Neural crest cell (in vitro differentiated cells): ENCODE data around the gene PPM1H. TPM values are rescaled to one million over a fixed set of nuclear protein-coding genes. Genes with fewer than 3 reads are reported as not detected.

Source experiments
- DNase-seq: peaks from one replicate; pipeline ENCODE4 v3.0.0; 2021; ENCODE audit warnings: low read depth, mixed read lengths, low spot score
- H3K27ac Mint-ChIP-seq: one replicate; pipeline ENCODE4 v1.8.0; 2021; ENCODE audit warnings: mild to moderate bottlenecking, mixed read lengths; ENCODE audit not compliant: unreplicated experiment
- H3K27me3 Mint-ChIP-seq: 2 replicates; pipeline ENCODE4 v1.8.0; 2021; ENCODE audit warnings: low read depth, mild to moderate bottlenecking, mixed read lengths
- H3K36me3 Mint-ChIP-seq: 2 replicates; pipeline ENCODE4 v1.8.0; 2021; ENCODE audit warnings: low read depth, mild to moderate bottlenecking, mixed read lengths
- H3K4me1 Mint-ChIP-seq: 2 replicates; pipeline ENCODE4 v1.8.0; 2021; ENCODE audit warnings: mixed read lengths
- H3K4me3 Mint-ChIP-seq: one replicate; pipeline ENCODE4 v1.8.0; 2021; ENCODE audit warnings: mild to moderate bottlenecking, mixed read lengths
- H3K9me3 Mint-ChIP-seq: 2 replicates; pipeline ENCODE4 v1.8.0; 2021; ENCODE audit warnings: mixed read lengths
- total RNA-seq: library from RNA; stranded (reverse); gene quantifications from 2 replicates; pipeline ENCODE4 v1.2.1, GENCODE V29; 2021
- TF ChIP-seq, protein P1 (sequence below): fragments of 200-600 bp; sonication (generic); conservative IDR thresholded peaks from 2 replicates; pipeline ENCODE4 v1.5.0; 2021; ENCODE audit warnings: antibody characterized with exemption, mild to moderate bottlenecking

The PPM1H gene
- total RNA-seq, 1 donor from 2014 or later: 3.5 TPM

DNA sequence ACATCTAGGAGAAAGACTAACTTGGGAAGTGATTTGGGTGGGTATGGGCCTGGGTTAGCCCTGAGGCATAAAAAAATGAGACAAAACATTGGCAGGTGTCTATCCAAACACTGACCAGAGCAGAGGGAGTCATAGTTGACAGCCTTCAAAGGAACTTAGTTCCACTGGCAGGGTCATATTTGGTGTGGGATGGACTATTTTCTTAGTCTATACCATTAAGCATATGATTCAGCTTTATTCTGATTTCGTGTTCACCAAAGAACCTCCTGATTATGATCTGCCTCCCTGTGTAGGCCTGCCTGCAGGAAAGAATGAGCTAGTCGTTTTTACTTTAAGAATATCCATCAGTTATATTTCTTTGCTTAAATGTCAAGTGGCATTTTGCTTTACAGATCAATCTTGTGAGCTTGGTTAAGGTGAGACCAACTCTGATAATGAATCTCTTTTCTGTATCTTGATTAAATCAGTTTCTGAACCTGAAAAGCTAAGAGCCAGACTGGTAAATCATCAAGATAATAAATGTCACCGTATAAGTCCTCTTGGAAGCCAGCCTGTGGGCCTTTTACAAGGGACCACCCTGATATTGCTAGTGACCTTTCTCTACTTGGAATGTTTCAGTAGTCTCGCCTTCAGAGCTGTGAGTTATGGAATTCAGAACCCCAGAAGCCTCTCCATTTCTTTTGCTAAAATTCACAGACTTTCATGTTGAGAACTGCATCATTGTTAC lies 285.4 kb downstream of the PPM1H start:
- TF ChIP-seq, protein P1, sequence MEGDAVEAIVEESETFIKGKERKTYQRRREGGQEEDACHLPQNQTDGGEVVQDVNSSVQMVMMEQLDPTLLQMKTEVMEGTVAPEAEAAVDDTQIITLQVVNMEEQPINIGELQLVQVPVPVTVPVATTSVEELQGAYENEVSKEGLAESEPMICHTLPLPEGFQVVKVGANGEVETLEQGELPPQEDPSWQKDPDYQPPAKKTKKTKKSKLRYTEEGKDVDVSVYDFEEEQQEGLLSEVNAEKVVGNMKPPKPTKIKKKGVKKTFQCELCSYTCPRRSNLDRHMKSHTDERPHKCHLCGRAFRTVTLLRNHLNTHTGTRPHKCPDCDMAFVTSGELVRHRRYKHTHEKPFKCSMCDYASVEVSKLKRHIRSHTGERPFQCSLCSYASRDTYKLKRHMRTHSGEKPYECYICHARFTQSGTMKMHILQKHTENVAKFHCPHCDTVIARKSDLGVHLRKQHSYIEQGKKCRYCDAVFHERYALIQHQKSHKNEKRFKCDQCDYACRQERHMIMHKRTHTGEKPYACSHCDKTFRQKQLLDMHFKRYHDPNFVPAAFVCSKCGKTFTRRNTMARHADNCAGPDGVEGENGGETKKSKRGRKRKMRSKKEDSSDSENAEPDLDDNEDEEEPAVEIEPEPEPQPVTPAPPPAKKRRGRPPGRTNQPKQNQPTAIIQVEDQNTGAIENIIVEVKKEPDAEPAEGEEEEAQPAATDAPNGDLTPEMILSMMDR: no peak
- H3K27ac Mint-ChIP-seq: no peak overlapping the region
- H3K27me3 Mint-ChIP-seq: no peaks in the 10 kb centered on the region
- H3K4me1 Mint-ChIP-seq: peaks cover 67% of the 10 kb centered on the region
- H3K36me3 Mint-ChIP-seq: peaks cover 3% of the 10 kb centered on the region
- H3K4me3 Mint-ChIP-seq: no peak overlapping the region
- no peak for DNase-seq
- H3K9me3 Mint-ChIP-seq: peaks cover 4% of the 10 kb centered on the region

DNA sequence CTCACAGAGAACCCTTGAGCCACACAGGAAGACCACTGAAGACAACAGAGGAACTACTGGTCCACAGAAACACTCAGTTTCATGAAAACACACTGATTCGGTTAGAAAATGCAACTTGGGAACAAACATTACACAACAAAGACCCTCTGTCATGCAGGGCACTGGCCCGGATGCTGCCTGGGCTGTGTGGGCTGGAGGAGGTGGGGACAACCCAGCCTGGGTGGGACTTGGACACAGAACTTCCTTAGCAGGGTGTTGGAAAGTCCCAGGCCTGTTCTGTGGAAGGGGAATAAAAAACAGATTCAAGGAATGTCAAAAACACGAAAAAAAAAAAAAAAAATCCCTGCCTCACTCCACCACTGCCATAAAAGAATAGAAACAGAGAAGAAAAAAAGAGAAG lies 287.4 kb downstream of the PPM1H start:
- H3K9me3 Mint-ChIP-seq: peaks cover 4% of the 10 kb centered on the region

DNA sequence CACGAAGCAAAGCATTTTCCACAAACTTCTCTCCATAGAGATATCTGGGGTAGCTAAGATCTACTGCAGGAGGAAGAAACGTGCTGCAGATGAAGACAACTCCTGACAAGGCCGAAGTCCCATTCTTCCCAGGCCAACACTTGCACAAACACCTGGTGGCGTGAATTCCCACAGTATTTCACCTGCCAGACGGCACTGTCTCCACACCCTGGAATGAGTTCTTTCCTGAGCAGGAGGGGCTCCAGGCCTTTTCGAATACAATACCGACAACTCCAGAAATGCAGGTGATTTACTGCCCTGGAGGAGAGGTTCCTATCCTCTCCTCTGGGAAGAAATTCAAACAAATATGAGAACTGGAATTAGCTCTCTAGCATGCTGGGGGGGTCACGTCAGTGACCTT lies 288.4 kb downstream of the PPM1H start:
- Mint-ChIP-seq H3K4me3 (no peak overlapping the region), H3K27ac (no peak overlapping the region), H3K27me3 (no peaks in the 10 kb centered on the region), H3K4me1 (peaks cover 52% of the 10 kb centered on the region), H3K9me3 (peaks cover 4% of the 10 kb centered on the region), H3K36me3 (peaks cover 3% of the 10 kb centered on the region)
- TF ChIP-seq, protein P1: no peak
- no peak for DNase-seq

More for the DNA sequence above, 287.4 kb downstream of the PPM1H start:
- Mint-ChIP-seq H3K36me3 (peaks cover 3% of the 10 kb centered on the region), H3K27ac (peak overlapping the region; percentile 78), H3K4me3 (no peak overlapping the region), H3K27me3 (no peaks in the 10 kb centered on the region), H3K4me1 (peaks cover 61% of the 10 kb centered on the region)
- TF ChIP-seq, protein P1: no peak
- no peak for DNase-seq

DNA sequence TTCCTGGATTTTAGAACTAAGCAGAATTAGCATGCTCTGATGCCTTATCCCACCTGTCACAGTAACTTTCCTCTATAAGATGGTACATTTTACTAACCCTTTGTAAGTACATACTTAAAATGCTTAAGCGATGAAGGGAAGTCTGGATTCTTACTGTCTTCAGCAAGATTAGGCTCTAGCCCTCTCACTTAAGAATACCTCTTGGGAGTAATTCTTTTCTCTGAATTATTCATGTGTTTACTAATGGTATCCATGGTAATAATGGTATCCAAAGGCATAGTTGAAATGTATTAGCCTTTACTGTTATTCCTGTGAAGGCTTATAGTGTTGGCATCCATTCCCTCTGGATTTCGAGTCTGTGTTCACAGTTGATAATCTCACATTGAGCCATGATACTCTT lies 291.5 kb downstream of the PPM1H start:
- peaks cover 55% of the 10 kb centered on the region for H3K4me1 Mint-ChIP-seq
- TF ChIP-seq, protein P1: no peak
- H3K27ac Mint-ChIP-seq: no peak overlapping the region
- H3K27me3 Mint-ChIP-seq: no peaks in the 10 kb centered on the region
- H3K36me3 Mint-ChIP-seq: peaks cover 3% of the 10 kb centered on the region
- no peak for DNase-seq
- H3K4me3 Mint-ChIP-seq: no peak overlapping the region
- peaks cover 2% of the 10 kb centered on the region for H3K9me3 Mint-ChIP-seq

DNA sequence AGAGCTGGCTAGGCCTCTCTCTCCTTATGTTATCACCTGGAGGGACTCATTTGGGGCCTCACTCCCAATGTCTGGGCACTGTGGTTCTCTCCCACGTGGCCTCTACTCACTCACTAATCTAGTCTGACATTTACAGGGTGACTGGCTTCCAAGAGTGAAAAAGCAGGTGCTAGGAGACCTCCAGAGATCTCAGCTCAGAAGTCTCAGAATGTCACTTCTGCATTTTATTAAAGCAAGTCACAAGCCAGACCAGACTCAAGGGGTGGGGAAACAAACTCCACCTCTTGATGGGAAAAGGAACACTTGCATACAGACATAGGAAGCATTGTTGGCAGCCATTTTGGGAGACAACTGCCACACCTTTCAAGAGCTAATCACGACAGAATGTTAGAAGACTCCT lies 292.5 kb downstream of the PPM1H start:
- no peaks in the 10 kb centered on the region for H3K27me3 Mint-ChIP-seq
- no peak for DNase-seq
- no peak overlapping the region for H3K4me3 Mint-ChIP-seq
- no peaks in the 10 kb centered on the region for H3K36me3 Mint-ChIP-seq
- peaks cover 2% of the 10 kb centered on the region for H3K9me3 Mint-ChIP-seq
- TF ChIP-seq, protein P1: no peak
- H3K4me1 Mint-ChIP-seq: peaks cover 45% of the 10 kb centered on the region
- no peak overlapping the region for H3K27ac Mint-ChIP-seq
